Activated CD8-positive, alpha-beta T cell treated with anti-CD3 and anti-CD28 coated beads for 36 hours (primary cell): ENCODE measurements around the gene MAP3K13. TPM values are rescaled to one million over a fixed set of nuclear protein-coding genes. Genes with fewer than 3 reads are reported as not detected.

Experiments
- ATAC-seq: fragments of 200-7000 bp; cut with Tn5 transposase; one replicate; pipeline ENCODE4 v1.10.0; 2021; ENCODE audit warnings: mild to moderate bottlenecking, moderate library complexity
- CTCF ChIA-PET: fragments of 350-600 bp; sonication (Branson Sonifier 250); formaldehyde crosslinking; loops from one replicate; lab custom pipeline; 2021; ENCODE audit warnings: antibody characterized with exemption; lab: Charles Lee
- POLR2A ChIA-PET: fragments of 350-600 bp; sonication (Branson Sonifier 250); formaldehyde crosslinking; loops from one replicate; lab custom pipeline; 2021; ENCODE audit warnings: antibody characterized with exemption; lab: Charles Lee
- DNase-seq: peaks from one replicate; pipeline ENCODE4 v3.0.0-alpha.2; 2020
- H3K27ac Mint-ChIP-seq: one replicate; pipeline ENCODE4 v1.8.0; 2021; ENCODE audit warnings: mild to moderate bottlenecking, mixed read lengths
- H3K27me3 Mint-ChIP-seq: one replicate; pipeline ENCODE4 v1.8.0; 2021; ENCODE audit warnings: mixed read lengths
- H3K36me3 Mint-ChIP-seq: one replicate; pipeline ENCODE4 v1.8.0; 2021; ENCODE audit warnings: low read depth, mixed read lengths
- H3K4me1 Mint-ChIP-seq: one replicate; pipeline ENCODE4 v1.8.0; 2021; ENCODE audit warnings: low read depth, mixed read lengths
- H3K4me3 Mint-ChIP-seq: one replicate; pipeline ENCODE4 v1.8.0; 2021; ENCODE audit warnings: mild to moderate bottlenecking, moderate library complexity, mixed read lengths
- H3K9me3 Mint-ChIP-seq: one replicate; pipeline ENCODE4 v1.8.0; 2021; ENCODE audit warnings: mixed read lengths
- intact Hi-C: fragments of 100-400 bp; cut with micrococcal nuclease; formaldehyde crosslinking; loops from one replicate; pipeline ENCODE4 v1.10.0; 2022
- total RNA-seq, 2 experiments: library from RNA; stranded (reverse); gene quantifications; one replicate each; pipeline ENCODE4 v1.2.3, GENCODE V29; 2021
- TF ChIP-seq, protein P1 (sequence below): fragments of 200-600 bp; IDR thresholded peaks from one replicate; pipeline ENCODE4 v1.8.0; 2022; ENCODE audit warnings: antibody characterized with exemption, mild to moderate bottlenecking

Gene MAP3K13
- total RNA-seq, 2 experiments from 2014 or later: 8.9 to 10.2 TPM

DNA sequence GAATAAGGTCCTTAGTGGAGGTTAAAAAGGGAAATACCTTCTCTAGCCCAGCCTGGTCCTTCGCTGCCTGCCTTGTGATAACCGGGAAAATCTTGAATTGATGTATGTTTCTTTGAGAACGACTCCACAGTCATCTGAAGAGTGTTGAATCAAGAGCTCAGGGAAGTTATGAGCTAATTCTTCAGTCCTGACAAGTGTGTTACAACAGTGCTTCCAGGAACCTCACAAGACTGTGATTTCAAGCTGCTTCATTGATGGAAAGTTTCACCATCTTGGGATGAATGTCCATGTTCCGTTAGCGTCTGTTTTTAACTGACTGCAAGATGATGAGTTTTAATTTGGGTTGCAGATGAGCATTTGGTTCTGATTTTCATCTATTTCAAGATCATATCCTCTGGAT lies 123.5 kb downstream of the MAP3K13 start:
- CTCF ChIA-PET: interaction anchor here (1.1 to 1.2 kb wide), 2 partner anchors 73 to 133 kb away, joined by 3 read pairs; no protein-coding TSS in a partner anchor
- Mint-ChIP-seq H3K36me3 (peaks cover 40% of the 10 kb centered on the region), H3K9me3 (no peaks in the 10 kb centered on the region), H3K27me3 (no peaks in the 10 kb centered on the region), H3K4me1 (peaks cover 5% of the 10 kb centered on the region), H3K4me3 (no peak overlapping the region), H3K27ac (no peak overlapping the region)
- TF ChIP-seq, protein P1, sequence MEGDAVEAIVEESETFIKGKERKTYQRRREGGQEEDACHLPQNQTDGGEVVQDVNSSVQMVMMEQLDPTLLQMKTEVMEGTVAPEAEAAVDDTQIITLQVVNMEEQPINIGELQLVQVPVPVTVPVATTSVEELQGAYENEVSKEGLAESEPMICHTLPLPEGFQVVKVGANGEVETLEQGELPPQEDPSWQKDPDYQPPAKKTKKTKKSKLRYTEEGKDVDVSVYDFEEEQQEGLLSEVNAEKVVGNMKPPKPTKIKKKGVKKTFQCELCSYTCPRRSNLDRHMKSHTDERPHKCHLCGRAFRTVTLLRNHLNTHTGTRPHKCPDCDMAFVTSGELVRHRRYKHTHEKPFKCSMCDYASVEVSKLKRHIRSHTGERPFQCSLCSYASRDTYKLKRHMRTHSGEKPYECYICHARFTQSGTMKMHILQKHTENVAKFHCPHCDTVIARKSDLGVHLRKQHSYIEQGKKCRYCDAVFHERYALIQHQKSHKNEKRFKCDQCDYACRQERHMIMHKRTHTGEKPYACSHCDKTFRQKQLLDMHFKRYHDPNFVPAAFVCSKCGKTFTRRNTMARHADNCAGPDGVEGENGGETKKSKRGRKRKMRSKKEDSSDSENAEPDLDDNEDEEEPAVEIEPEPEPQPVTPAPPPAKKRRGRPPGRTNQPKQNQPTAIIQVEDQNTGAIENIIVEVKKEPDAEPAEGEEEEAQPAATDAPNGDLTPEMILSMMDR: no peak
- POLR2A ChIA-PET: interaction anchor here (1.5 kb wide), 1 partner anchor 13 kb away, joined by 5 read pairs; the partner anchor contains the start of gene TMEM41A
- DNase-seq: no peak
- intact Hi-C loops: no loop called here
- no peak for ATAC-seq

DNA sequence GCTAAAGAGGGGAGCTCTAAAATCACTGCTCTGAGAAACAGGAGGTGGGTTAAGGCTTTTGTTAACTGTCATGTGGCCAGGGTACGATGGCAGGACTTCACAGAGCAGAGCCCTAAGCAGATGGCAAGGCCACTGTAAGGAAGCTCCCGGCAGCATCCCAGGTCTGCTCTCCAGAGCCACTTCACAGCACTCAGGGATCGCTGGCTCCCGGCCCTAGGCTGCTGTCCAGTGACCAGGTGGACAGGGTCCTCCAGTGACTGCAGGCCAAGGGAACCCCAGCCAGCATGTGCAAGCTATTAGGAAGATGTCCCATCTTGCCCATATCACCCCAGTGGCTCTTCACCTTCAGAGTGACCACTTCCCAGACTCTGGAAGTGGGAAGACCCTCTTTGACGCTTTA lies 125.5 kb downstream of the MAP3K13 start:
- ChIA-PET CTCF (no interaction called here), POLR2A (interaction anchor here (0.8 to 1.4 kb wide), 2 partner anchors 10 to 18 kb away, joined by 4 read pairs; partner anchors contain the start of gene TMEM41A)
- Mint-ChIP-seq H3K27ac (no peak overlapping the region), H3K9me3 (no peaks in the 10 kb centered on the region), H3K4me3 (no peak overlapping the region), H3K36me3 (peaks cover 30% of the 10 kb centered on the region), H3K4me1 (no peaks in the 10 kb centered on the region), H3K27me3 (no peaks in the 10 kb centered on the region)
- TF ChIP-seq, protein P1: no peak
- DNase-seq (no peak), ATAC-seq (no peak)
- intact Hi-C loops: no loop called here

DNA sequence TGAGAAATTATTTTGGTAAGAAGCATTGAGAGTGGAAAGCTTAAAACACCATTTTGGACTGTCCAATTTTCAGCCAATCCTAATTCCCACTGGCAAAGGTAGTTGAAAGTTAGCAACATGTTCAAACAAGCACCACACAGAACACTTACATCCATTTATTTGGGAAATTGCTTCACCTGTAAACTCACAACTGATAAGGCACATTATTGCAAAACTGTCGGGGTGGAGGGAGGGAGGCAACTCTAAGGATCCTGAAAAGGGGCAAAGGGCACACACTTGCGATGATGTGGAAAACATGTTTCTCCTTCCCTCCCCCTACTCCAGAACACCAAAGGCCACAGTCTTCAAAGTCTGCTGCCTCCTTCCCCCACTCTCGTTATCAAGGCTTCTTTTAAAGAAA lies 126.5 kb downstream of the MAP3K13 start:
- H3K4me1 Mint-ChIP-seq: no peaks in the 10 kb centered on the region
- no peak overlapping the region for H3K4me3 Mint-ChIP-seq
- CTCF ChIA-PET: no interaction called here
- H3K9me3 Mint-ChIP-seq: no peaks in the 10 kb centered on the region
- DNase-seq: no peak
- ATAC-seq: no peak
- no peaks in the 10 kb centered on the region for H3K27me3 Mint-ChIP-seq
- TF ChIP-seq, protein P1: no peak
- no peak overlapping the region for H3K27ac Mint-ChIP-seq
- POLR2A ChIA-PET: no interaction called here
- intact Hi-C loops: no loop called here
- peaks cover 37% of the 10 kb centered on the region for H3K36me3 Mint-ChIP-seq

DNA sequence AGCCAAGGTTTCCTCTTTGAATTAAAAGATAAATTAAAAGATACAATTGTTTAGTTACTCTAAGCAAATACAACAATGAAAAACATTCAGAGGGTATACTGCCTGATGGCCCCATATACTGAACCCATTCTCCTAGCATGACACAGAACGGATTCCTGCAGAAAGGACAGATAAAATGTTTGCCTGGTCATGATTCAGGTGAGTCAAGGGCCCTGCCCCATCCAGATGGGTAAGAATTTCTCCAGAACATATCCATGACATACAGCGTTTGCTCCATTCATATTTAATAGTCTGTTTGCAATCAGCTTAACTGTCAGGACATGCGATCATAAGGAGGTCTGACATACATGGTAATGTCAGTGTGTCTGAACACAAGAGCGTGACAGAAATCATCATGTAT lies 127.3 kb downstream of the MAP3K13 start:
- intact Hi-C loops: no loop called here
- ChIA-PET CTCF (no interaction called here), POLR2A (no interaction called here)
- ATAC-seq: no peak
- no peak overlapping the region for H3K27ac Mint-ChIP-seq
- no peaks in the 10 kb centered on the region for H3K27me3 Mint-ChIP-seq
- peaks cover 41% of the 10 kb centered on the region for H3K36me3 Mint-ChIP-seq
- H3K4me3 Mint-ChIP-seq: no peak overlapping the region
- no peaks in the 10 kb centered on the region for H3K9me3 Mint-ChIP-seq
- TF ChIP-seq, protein P1: no peak
- no peak for DNase-seq
- no peaks in the 10 kb centered on the region for H3K4me1 Mint-ChIP-seq

DNA sequence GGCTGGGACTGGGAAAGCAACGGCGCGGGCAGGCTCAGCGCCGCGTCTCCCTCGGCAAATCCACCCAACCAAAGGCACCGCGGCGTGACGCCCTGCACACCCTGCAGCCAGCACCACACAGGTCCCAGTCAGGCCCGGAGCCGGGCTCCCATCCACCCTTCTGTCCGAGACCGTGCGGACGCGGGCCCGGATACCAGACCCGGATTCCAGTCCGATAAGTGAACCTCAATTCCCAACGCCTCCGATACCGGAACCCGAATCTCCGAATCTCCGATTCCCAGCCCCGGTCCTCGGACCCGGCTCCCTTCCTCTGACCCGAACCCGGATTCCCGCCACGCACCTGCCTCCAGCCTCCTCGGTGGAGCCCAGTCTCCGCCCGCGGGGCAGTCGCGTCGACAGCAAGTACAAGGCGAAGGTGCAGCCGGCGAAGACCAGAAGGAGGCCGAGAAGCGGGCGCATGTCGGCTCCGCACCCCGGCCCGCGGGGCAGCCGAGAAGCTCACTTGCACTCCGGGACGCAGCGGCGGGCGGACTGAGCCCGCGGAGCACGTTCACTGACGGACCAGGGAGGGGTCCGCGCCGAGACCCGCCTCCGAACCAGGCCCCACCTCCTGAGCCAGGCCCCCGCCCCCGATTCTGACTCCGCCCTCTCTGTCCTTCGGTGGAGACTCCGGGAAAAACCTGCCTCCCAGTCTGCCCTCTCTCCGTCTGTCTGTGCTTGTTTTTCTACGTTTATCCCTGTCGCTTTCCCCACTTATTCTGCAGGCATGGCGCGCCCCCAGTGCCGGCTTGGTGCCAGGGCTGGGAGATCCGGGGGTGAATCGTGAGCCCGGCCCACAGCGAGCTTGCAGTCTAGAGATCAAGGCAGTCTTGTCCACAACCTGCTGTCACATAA lies 135.8 kb downstream of the MAP3K13 start, which contains the start of gene TMEM41A:
Gene TMEM41A, minus strand, starts transcription at position 533 of the 894 bp plus-strand sequence. Its CDS starts 74 bp downstream, at position 459.
- intact Hi-C loops: no loop called here
- Mint-ChIP-seq H3K4me3 (peak within 1 kb of the TSS; percentile 96), H3K36me3 (peaks cover 10% of the 10 kb centered on the region), H3K27ac (peak within 1 kb of the TSS; percentile 90), H3K9me3 (no peaks in the 10 kb centered on the region), H3K4me1 (peaks cover 16% of the 10 kb centered on the region), H3K27me3 (no peaks in the 10 kb centered on the region)
- ATAC-seq (peak; percentile 99), DNase-seq (peak; percentile 92)
- TF ChIP-seq, protein P1: no peak
- ChIA-PET POLR2A (interaction anchor here (0.9 to 1.5 kb wide), 5 partner anchors 9 to 88 kb away, joined by 3 to 6 read pairs (median 4); partner anchors contain the start of gene SENP2), CTCF (interaction anchor here (0.9 to 1.5 kb wide), 3 partner anchors 37 to 86 kb away, joined by 3 to 8 read pairs (median 3); no protein-coding TSS in a partner anchor)
